Kidney epithelial cell (primary cell): ENCODE results near the gene TPK1. TPM values are rescaled to one million over a fixed set of nuclear protein-coding genes. Genes with fewer than 3 reads are reported as not detected.

Source experiments
- DNase-seq: peaks from one replicate; pipeline ENCODE4 v3.0.0-alpha.2; 2010; ENCODE audit warnings: low read depth
- H3K27me3 ChIP-seq: 2 replicates; pipeline ENCODE4 v1.6.0; 2011; ENCODE audit warnings: low read length; ENCODE audit not compliant: control insufficient read depth, insufficient read depth
- H3K36me3 ChIP-seq: 2 replicates; pipeline ENCODE4 v1.5.1; 2011; ENCODE audit warnings: low read length; ENCODE audit not compliant: control insufficient read depth, insufficient read depth
- H3K4me3 ChIP-seq: 2 replicates; pipeline ENCODE4 v1.5.1; 2011; ENCODE audit warnings: low read depth, mild to moderate bottlenecking, control low read depth, low read length
- CTCF ChIP-seq: IDR thresholded peaks from 2 replicates; pipeline ENCODE4 v1.5.1; 2011; ENCODE audit warnings: mild to moderate bottlenecking, moderate library complexity, low read length, control low read depth, inconsistent platforms; ENCODE audit not compliant: insufficient read depth, poor library complexity, severe bottlenecking
- total RNA-seq: library from RNA; depleted of rRNA; stranded (reverse); fragments of >200 nt; gene quantifications from 2 replicates; pipeline ENCODE4 v1.2.3, GENCODE V29; 2015

The TPK1 gene
- total RNA-seq, 1 donor from 2014 or later: 3.8 TPM

DNA sequence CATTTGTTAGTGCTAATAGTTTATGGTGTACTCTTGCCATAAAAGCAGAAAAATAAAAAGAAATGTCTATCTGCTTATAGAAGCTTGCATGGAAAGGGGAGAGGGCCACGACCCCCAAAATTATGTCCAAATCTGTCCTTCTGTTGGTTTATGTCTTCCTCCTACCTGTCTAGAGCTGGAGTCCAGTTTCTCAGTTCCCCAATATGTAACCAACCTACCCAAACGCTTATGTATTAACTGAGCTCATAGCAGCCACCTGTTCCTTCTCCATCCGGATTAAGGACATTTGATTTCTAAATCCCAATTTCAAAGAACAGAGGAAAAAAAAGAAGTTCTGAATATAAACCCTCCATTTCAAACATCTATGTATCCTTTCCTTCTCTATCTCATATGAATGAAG is 30.3 kb upstream of the TPK1 start:
- Histone ChIP-seq H3K4me3 (no peak overlapping the region), H3K36me3 (no peaks in the 10 kb centered on the region), H3K27me3 (no peaks in the 10 kb centered on the region)
- no peak for DNase-seq
- no peak for TF ChIP-seq CTCF

DNA sequence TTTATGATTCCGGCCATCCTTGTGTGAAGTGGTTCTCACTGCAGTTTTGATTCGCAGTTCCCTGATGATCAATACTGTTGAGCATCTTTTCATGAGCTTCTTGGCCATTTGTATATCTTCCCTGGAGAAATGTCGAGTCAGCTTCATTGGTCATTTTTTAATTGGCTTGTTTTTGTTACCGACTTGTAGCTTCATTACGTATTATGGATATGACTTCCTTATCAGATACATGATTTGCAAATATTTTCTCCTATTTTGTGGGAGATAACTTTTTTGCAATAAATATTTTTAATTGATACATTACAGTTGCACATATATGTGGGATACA is 27.4 kb upstream of the TPK1 start:
- DNase-seq: no peak
- H3K36me3 ChIP-seq: no peaks in the 10 kb centered on the region
- no peak for TF ChIP-seq CTCF
- no peaks in the 10 kb centered on the region for H3K27me3 ChIP-seq
- H3K4me3 ChIP-seq: no peak overlapping the region

DNA sequence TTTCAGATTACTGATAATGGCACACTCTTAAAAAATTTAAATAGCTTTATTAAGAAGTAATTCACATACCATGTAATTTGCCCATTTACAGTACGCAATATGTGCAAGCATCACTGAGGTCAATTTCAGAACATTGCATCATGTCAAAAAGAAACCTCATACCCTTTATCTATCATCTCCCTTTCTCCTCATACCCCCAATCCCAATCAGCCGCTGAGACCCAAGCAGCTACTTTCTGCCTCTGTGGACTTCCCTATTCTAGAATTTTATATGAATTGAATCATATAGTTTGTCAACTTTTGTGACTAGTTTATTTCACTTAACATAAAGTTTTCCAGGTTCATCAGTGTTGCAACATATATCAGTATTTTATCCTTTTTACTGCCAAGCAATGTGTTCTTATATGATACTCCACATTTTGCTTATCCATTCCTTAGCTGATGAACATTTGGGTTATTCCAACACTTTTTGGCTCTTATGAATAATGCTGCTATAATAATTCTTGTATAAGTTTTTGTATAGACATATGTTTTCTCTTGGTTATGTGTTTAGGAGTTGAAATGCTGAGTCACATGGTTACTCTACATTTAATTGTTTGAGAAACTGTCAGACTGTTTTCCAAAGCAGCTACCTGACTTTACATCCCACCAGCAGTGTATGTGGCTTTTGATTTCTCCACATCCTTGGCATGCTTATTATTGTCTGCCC is 26.9 kb upstream of the TPK1 start:
- no peaks in the 10 kb centered on the region for H3K36me3 ChIP-seq
- DNase-seq: no peak
- no peak overlapping the region for H3K4me3 ChIP-seq
- TF ChIP-seq CTCF: no peak
- no peaks in the 10 kb centered on the region for H3K27me3 ChIP-seq

- no peak for TF ChIP-seq CTCF
- Histone ChIP-seq H3K4me3 (no peak overlapping the region), H3K36me3 (no peaks in the 10 kb centered on the region), H3K27me3 (no peaks in the 10 kb centered on the region)
- DNase-seq: no peak
Observed at GRCh38 chr7:144859739-144860138, 23.9 kb upstream of the TPK1 start.

GRCh38 chr7:144857463-144857862 is 21.6 kb upstream of the TPK1 start:
- H3K4me3 ChIP-seq: no peak overlapping the region

More at GRCh38 chr7:144857463-144857862, 21.6 kb upstream of the TPK1 start:
- Histone ChIP-seq H3K27me3 (no peaks in the 10 kb centered on the region), H3K36me3 (no peaks in the 10 kb centered on the region)
- DNase-seq: no peak
- TF ChIP-seq CTCF: no peak
